ENCODE results near the gene BANK1. TPM values are rescaled to one million over a fixed set of nuclear protein-coding genes. Genes with fewer than 3 reads are reported as not detected.

BANK1 gene
- total and polyA plus RNA-seq, 2 of the 8 experiments (the other 6 are each of a cell fraction or from before 2014, with no cell fraction given) = 0.59 to 0.93 TPM

- 91% methylated on average over 2 of the region's 2 CpGs; no CpG with 5 or more reads in 1 of the 2 experiments for WGBS, 2 experiments (ENCODE audit: extremely low coverage in 1 of 2, insufficient coverage in 1 of 2, insufficient read length in 1 of 2, insufficient replicate concordance in 2 of 2, low coverage in 1 of 2, low lambda C conversion rate in 2 of 2, missing lambda C conversion rate in 1 of 2)
- no peak overlapping the region for H3K56ac ChIP-seq (replicated peaks; ENCODE audit: insufficient read length, low read depth, low read length)
- H3K79me1 ChIP-seq (ENCODE audit: low read depth, low read length) = no peaks in the 10 kb centered on the region
- no peak overlapping the region for H3K4me3 ChIP-seq (ENCODE audit: extremely low read depth in 1 of 4, insufficient read depth in 2 of 4, low read depth in 3 of 4, low read length in 4 of 4)
- no peak overlapping the region for H3K23ac ChIP-seq (ENCODE audit: insufficient read length)
- no peak overlapping the region for H2AK5ac ChIP-seq (ENCODE audit: low read depth, low read length)
- H3K4me2 ChIP-seq (ENCODE audit: insufficient read depth in 1 of 2, low read depth in 2 of 2, low read length in 2 of 2) = no peak overlapping the region
- H3K14ac ChIP-seq (ENCODE audit: insufficient read length) = no peak overlapping the region
- H3K18ac ChIP-seq (ENCODE audit: extremely low read depth, low read length) = no peak overlapping the region
- POLR2A ChIA-PET (ENCODE audit: partially characterized antibody) = no interaction called here
- no peak overlapping the region for H2BK120ac ChIP-seq (replicated peaks; ENCODE audit: low read depth, low read length)
- H3K27me3 ChIP-seq (replicated peaks in 1 of 4; ENCODE audit: control insufficient read depth in 3 of 4, extremely low read depth in 1 of 4, insufficient read depth in 3 of 4, low read length in 3 of 4) = no peaks in the 10 kb centered on the region
- no peaks in the 10 kb centered on the region for H3K9me3 ChIP-seq (ENCODE audit: insufficient read depth in 2 of 2, low read depth in 1 of 2, low read length in 1 of 2)
- no peaks in the 10 kb centered on the region for H3K79me2 ChIP-seq (ENCODE audit: control insufficient read depth in 1 of 2, insufficient read depth in 2 of 2, low read length in 2 of 2)
- H4K5ac ChIP-seq (ENCODE audit: insufficient read length, low read depth, low read length) = no peak overlapping the region
- no peak overlapping the region for H4K91ac ChIP-seq (replicated peaks; ENCODE audit: insufficient read length, low read length)
- no peak overlapping the region for H4K8ac ChIP-seq (ENCODE audit: extremely low read depth, insufficient read depth, low read length)
- no peaks in the 10 kb centered on the region for H3K23me2 ChIP-seq (ENCODE audit: low read depth, low read length)
- no peaks in the 10 kb centered on the region for H3K4me1 ChIP-seq (replicated peaks in 1 of 4; ENCODE audit: control insufficient read depth in 3 of 4, insufficient read depth in 4 of 4, low read length in 3 of 4)
- no peaks in the 10 kb centered on the region for H4K20me1 ChIP-seq (replicated peaks in 1 of 2; ENCODE audit: control insufficient read depth in 1 of 2, insufficient read depth in 2 of 2, low read length in 2 of 2)
- FAIRE-seq = no peak
- H2BK12ac ChIP-seq (ENCODE audit: low read depth, low read length) = no peak overlapping the region
- no peak for DNase-seq (ENCODE audit: low read depth in 1 of 2, low spot score in 2 of 2)
- CTCF ChIA-PET (ENCODE audit: partially characterized antibody) = no interaction called here
- no peaks in the 10 kb centered on the region for H3K36me3 ChIP-seq (ENCODE audit: control insufficient read depth in 2 of 4, insufficient read depth in 4 of 4, low read length in 3 of 4)
- no peak overlapping the region for H3K9ac ChIP-seq (replicated peaks in 1 of 4; ENCODE audit: extremely low read depth in 1 of 4, low read depth in 3 of 4, low read length in 3 of 4)
- no peak overlapping the region for H3K27ac ChIP-seq (ENCODE audit: low read depth, low read length)
- no peak overlapping the region for H2BK20ac ChIP-seq (ENCODE audit: low read length)
- H2AFZ ChIP-seq (ENCODE audit: low read length) = no peak overlapping the region
- H3K4ac ChIP-seq (replicated peaks; ENCODE audit: insufficient read length, low read depth, low read length) = no peak overlapping the region
- H2BK5ac ChIP-seq (ENCODE audit: low read depth, low read length) = no peak overlapping the region
- no peak overlapping the region for H2BK15ac ChIP-seq (ENCODE audit: low read length)
- TF ChIP-seq JUN (IDR thresholded peaks at IDR 0.05; ENCODE audit: low read depth, low read length) (no peak), GTF2F1 (IDR thresholded peaks at IDR 0.05; ENCODE audit: borderline replicate concordance, low read depth, low read length) (no peak), SIN3A (conservative IDR thresholded peaks at IDR 0.05 in 1 of 2, IDR thresholded peaks at IDR 0.05 in 1 of 2; ENCODE audit: low read depth in 1 of 2, low read length in 2 of 2) (no peak), POU5F1 (IDR thresholded peaks at IDR 0.05; ENCODE audit: low read depth, low read length) (no peak), HDAC2 (IDR thresholded peaks at IDR 0.05; ENCODE audit: borderline replicate concordance in 1 of 2, low read depth in 2 of 2, low read length in 2 of 2) (no peak), TAF1 (IDR thresholded peaks at IDR 0.05; ENCODE audit: low read depth, low read length) (no peak), CREB1 (IDR thresholded peaks at IDR 0.05) (no peak), GABPA (IDR thresholded peaks at IDR 0.05; ENCODE audit: borderline replicate concordance, insufficient read depth, low read length) (no peak), SP2 (IDR thresholded peaks at IDR 0.05; ENCODE audit: low read length) (no peak), RAD21 (IDR thresholded peaks at IDR 0.05 in 1 of 2, conservative IDR thresholded peaks at IDR 0.05 in 1 of 2; ENCODE audit: low read depth in 2 of 2, low read length in 2 of 2) (no peak), USF2 (IDR thresholded peaks at IDR 0.05; ENCODE audit: low read length) (no peak), HDAC6 (IDR thresholded peaks at IDR 0.05; ENCODE audit: low read depth, low read length) (no peak)
Measured at GRCh38 chr4:101862595-101862994, 72.1 kb downstream of the BANK1 start.
